Astrocyte (in vitro differentiated cells and primary cell): Measurements from ENCODE around the gene NUP50. TPM values are rescaled to one million over a fixed set of nuclear protein-coding genes. Genes with fewer than 3 reads are reported as not detected.

ENCODE experiments used
- DNase-seq: peaks from one replicate; pipeline ENCODE4 v3.0.0-alpha.2; 2010; ENCODE audit warnings: low read depth
- FAIRE-seq: peaks from 2 replicates; lab custom pipeline; 2011; peaks lifted over from hg19 to GRCh38; lab: Jason Lieb, UNC
- H2AFZ ChIP-seq: 2 replicates; pipeline ENCODE4 v1.6.0; 2012; ENCODE audit warnings: low read depth, low read length, inconsistent platforms
- H3K27ac ChIP-seq: 2 replicates; pipeline ENCODE4 v1.5.1; 2011; ENCODE audit warnings: low read depth, low read length, inconsistent platforms
- H3K27me3 ChIP-seq: 2 replicates; pipeline ENCODE4 v1.6.0; 2011; ENCODE audit warnings: low read length, inconsistent platforms; ENCODE audit not compliant: insufficient read depth
- H3K36me3 ChIP-seq: 2 replicates; pipeline ENCODE4 v1.5.1; 2011; ENCODE audit warnings: low read length, inconsistent platforms; ENCODE audit not compliant: insufficient read depth
- H3K4me1 ChIP-seq: 2 replicates; pipeline ENCODE4 v1.5.1; 2011; ENCODE audit warnings: low read length, inconsistent platforms; ENCODE audit not compliant: insufficient read depth
- H3K4me2 ChIP-seq: 2 replicates; pipeline ENCODE4 v1.6.0; 2012; ENCODE audit warnings: low read length, inconsistent platforms
- H3K4me3 ChIP-seq: 2 replicates; pipeline ENCODE4 v1.5.1; 2011; ENCODE audit warnings: low read depth, mild to moderate bottlenecking, low read length, inconsistent platforms; ENCODE audit not compliant: insufficient read depth
- H3K79me2 ChIP-seq: 2 replicates; pipeline ENCODE4 v1.6.0; 2012; ENCODE audit warnings: mild to moderate bottlenecking, low read length, inconsistent platforms; ENCODE audit not compliant: insufficient read depth
- H3K9ac ChIP-seq: 2 replicates; pipeline ENCODE4 v1.6.0; 2012; ENCODE audit warnings: mild to moderate bottlenecking, low read length, inconsistent platforms
- H3K9me3 ChIP-seq: 2 replicates; pipeline ENCODE4 v1.5.1; 2012; ENCODE audit warnings: low read depth, mild to moderate bottlenecking, low read length, inconsistent platforms; ENCODE audit not compliant: insufficient read depth
- H4K20me1 ChIP-seq: 2 replicates; pipeline ENCODE4 v1.6.0; 2012; ENCODE audit warnings: low read length, inconsistent platforms; ENCODE audit not compliant: insufficient read depth
- H3K27ac Mint-ChIP-seq: one replicate; pipeline ENCODE4 v1.8.0; 2021; ENCODE audit warnings: mild to moderate bottlenecking, mixed read lengths; ENCODE audit not compliant: unreplicated experiment
- H3K27me3 Mint-ChIP-seq: one replicate; pipeline ENCODE4 v1.8.0; 2021; ENCODE audit warnings: low read depth, mixed read lengths; ENCODE audit not compliant: unreplicated experiment
- H3K36me3 Mint-ChIP-seq: one replicate; pipeline ENCODE4 v1.8.0; 2021; ENCODE audit warnings: low read depth, mixed read lengths; ENCODE audit not compliant: unreplicated experiment
- H3K4me1 Mint-ChIP-seq: one replicate; pipeline ENCODE4 v1.8.0; 2021; ENCODE audit warnings: low read depth, mixed read lengths; ENCODE audit not compliant: unreplicated experiment
- H3K4me3 Mint-ChIP-seq: one replicate; pipeline ENCODE4 v1.8.0; 2021; ENCODE audit warnings: mild to moderate bottlenecking, moderate library complexity, mixed read lengths; ENCODE audit not compliant: unreplicated experiment
- H3K9me3 Mint-ChIP-seq: one replicate; pipeline ENCODE4 v1.8.0; 2021; ENCODE audit warnings: mild to moderate bottlenecking, mixed read lengths; ENCODE audit not compliant: unreplicated experiment
- EZH2 ChIP-seq: IDR thresholded peaks from 2 replicates; pipeline ENCODE4 v1.6.1; 2012; ENCODE audit warnings: mild to moderate bottlenecking, low read length, inconsistent platforms; ENCODE audit not compliant: insufficient read depth
- microRNA-seq: library from miRNA; unstranded; fragments of <30 nt; microRNA quantifications from one replicate; pipeline ENCODE4 v1.2.0, GENCODE V29; 2020
- total RNA-seq: library from RNA; stranded (reverse); gene quantifications from 2 replicates; pipeline ENCODE4 v1.2.1, GENCODE V29; 2021
- TF ChIP-seq, protein P1 (sequence below): IDR thresholded peaks from 2 replicates; pipeline ENCODE4 v1.5.1; 2011; ENCODE audit warnings: low read depth, mild to moderate bottlenecking, inconsistent platforms, low read length, moderate library complexity; ENCODE audit not compliant: insufficient read depth

The NUP50 gene
- total RNA-seq, 1 donor from 2014 or later = 56.4 TPM

DNA sequence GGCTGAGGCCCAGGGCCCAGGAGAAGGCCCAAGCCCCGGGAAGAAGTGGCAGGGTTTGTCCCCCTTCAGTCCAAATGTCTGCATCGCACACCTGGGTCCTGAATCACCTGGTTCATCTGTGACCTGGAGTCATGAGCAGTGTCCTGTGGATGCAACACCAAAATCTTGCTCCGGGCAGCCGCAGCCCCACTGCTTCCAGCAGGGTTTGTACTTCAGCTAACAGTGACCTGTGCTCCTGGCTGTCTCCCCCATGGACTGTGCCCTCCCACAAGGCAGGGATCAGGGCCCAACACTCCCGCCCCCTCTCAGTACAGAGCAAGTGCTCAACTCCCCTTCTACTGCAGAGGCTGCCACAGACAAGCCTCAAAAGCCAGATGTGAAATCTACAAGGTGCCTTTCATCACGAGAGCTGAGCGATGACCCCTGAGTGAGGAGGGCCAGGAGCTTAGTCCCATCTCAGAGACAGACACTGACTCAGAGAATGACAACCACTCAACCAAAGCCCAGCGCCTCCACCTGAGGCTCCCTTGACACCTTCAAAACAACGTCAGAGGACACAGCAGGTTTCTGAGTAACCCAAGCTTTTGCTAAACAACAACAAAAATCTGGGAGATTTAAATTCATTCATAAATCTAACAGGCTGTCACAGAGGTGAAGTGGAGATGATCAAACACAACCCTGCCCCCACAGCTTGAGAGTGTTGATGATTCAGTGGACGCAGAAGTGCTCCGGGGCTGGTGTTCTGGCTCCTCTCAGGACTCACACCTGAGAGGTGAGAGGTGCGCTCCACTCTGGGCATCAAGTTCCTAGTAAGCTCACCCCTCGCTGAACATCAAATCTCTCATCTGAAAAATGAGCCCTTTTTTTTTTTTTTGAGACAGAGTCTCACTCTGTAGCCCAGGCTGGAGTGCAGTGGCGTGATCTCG, 73.6 kb downstream of the NUP50 start:
- H3K27ac Mint-ChIP-seq = peak overlapping the region; percentile 72

More for the DNA sequence above, 73.6 kb downstream of the NUP50 start:
- H3K27me3 ChIP-seq = no peaks in the 10 kb centered on the region
- peaks cover 26% of the 10 kb centered on the region for H3K79me2 ChIP-seq
- H3K9me3 Mint-ChIP-seq = no peaks in the 10 kb centered on the region
- H4K20me1 ChIP-seq = peaks cover 74% of the 10 kb centered on the region
- no peaks in the 10 kb centered on the region for H3K36me3 ChIP-seq
- H3K4me3 Mint-ChIP-seq = peak overlapping the region; percentile 31
- no peaks in the 10 kb centered on the region for H3K9me3 ChIP-seq
- TF ChIP-seq EZH2 = no peak
- TF ChIP-seq, protein P1, sequence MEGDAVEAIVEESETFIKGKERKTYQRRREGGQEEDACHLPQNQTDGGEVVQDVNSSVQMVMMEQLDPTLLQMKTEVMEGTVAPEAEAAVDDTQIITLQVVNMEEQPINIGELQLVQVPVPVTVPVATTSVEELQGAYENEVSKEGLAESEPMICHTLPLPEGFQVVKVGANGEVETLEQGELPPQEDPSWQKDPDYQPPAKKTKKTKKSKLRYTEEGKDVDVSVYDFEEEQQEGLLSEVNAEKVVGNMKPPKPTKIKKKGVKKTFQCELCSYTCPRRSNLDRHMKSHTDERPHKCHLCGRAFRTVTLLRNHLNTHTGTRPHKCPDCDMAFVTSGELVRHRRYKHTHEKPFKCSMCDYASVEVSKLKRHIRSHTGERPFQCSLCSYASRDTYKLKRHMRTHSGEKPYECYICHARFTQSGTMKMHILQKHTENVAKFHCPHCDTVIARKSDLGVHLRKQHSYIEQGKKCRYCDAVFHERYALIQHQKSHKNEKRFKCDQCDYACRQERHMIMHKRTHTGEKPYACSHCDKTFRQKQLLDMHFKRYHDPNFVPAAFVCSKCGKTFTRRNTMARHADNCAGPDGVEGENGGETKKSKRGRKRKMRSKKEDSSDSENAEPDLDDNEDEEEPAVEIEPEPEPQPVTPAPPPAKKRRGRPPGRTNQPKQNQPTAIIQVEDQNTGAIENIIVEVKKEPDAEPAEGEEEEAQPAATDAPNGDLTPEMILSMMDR = no peak
- FAIRE-seq (no peak), DNase-seq (no peak)
- peaks cover 13% of the 10 kb centered on the region for H3K4me1 Mint-ChIP-seq
- no peak overlapping the region for H3K27ac ChIP-seq
- no peak overlapping the region for H3K4me3 ChIP-seq
- peaks cover 11% of the 10 kb centered on the region for H3K36me3 Mint-ChIP-seq
- peaks cover 10% of the 10 kb centered on the region for H3K4me1 ChIP-seq
- H3K27me3 Mint-ChIP-seq = no peaks in the 10 kb centered on the region
- H3K9ac ChIP-seq = no peak overlapping the region
- H3K4me2 ChIP-seq = no peak overlapping the region
- H2AFZ ChIP-seq = no peak overlapping the region

Small RNA genes within 50 kb of the gene (microRNA-seq; reads per million reads assigned to microRNA genes)
- 97.7 reads per million, percentile 66 among the genes with 10 or more reads in this experiment for gene MIR1249

Other genes starting within 250 kb of the NUP50 start
- gene PHF21B, start 153.9 kb upstream of the NUP50 start, total RNA-seq = 6.0 and 6.3 TPM in 2 replicates
- 107 and 117 TPM in 2 replicates for gene KIAA0930, start 77.0 kb downstream of the NUP50 start, total RNA-seq
- gene UPK3A, start 121.0 kb downstream of the NUP50 start, total RNA-seq = not detected in 2 replicates
- gene FAM118A, start 146.0 kb downstream of the NUP50 start, total RNA-seq = 18.3 and 18.7 TPM in 2 replicates
- gene SMC1B, start 249.7 kb downstream of the NUP50 start, total RNA-seq = not detected in 2 replicates
- gene RIBC2, start 249.8 kb downstream of the NUP50 start, total RNA-seq = not detected in 2 replicates